ENCODE measurements around the gene INIP.
"Not testable (repeated sequence)": the region's sequence is repeated elsewhere in the genome, so short reads cannot be mapped to it uniquely, and the experiment has no call there.

INIP gene

GRCh38 chr9:112734892-112735291 lies 17.0 kb upstream of the INIP start:
- DNase-seq, result no peak

- DNase-seq, result no peak
These were observed 14.1 kb upstream of the INIP start for GRCh38 chr9:112731971-112732370.

GRCh38 chr9:112728401-112728800 lies 10.5 kb upstream of the INIP start:
- no peak for DNase-seq

DNA sequence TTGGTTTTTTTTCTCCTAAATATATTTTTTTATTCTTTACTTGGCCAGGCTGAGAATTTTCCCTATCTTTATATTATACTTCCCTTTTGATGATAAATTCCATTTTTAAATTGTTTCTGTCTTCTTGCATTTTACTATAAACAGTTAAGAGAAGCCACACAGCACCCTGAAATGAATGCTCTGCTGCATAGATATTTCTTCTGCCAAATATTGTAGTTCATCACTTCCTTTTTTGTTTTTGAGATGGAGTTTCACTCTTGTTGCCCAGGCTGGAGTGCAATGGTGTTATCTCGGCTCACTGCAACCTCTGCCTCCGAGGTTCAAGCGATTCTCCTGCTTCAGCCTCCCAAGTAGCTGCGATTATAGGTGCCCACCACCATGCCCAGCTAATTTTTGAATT lies 8.5 kb upstream of the INIP start:
- no peak for DNase-seq

DNA sequence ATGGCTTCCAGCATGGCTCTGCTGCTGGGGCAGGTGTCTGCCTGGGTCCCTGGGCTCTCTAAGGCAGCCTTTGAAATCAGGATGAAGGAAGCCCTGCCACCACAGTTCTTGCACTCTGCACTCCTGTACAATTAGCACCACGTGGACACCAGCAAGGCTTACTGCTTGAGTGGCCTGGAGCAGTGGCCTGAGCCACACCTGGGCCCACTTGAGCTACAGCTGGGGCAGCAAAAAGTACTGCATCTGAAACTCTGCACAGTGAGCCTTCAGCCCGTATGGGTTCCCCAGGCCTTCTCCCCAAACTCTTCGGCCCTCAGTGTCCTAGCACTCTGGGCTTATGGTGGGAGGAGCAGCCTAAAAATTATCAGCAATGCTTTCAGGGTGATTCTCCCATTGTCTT lies 8.0 kb upstream of the INIP start:
- DNase-seq, result no peak

DNA sequence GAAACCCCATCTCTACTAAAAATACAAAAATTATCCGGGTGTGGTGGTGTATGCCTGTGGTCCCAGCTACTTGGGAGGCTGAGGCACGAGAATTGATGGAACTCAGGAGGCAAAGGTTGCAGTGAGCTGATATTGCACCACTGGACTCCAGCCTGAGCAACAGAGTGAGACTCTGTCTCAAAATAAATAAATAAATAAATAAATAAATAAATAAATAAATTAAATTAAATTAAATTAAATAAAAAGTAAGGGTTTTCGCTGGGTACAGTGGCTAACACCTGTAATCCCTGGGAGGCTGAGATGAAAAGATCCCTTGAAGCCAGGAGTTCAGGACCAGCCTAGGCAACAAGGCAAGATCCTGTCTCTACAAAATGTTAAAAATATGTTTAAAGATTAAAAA lies 4.8 kb upstream of the INIP start:
- DNase-seq, result not testable (repeated sequence)

DNA sequence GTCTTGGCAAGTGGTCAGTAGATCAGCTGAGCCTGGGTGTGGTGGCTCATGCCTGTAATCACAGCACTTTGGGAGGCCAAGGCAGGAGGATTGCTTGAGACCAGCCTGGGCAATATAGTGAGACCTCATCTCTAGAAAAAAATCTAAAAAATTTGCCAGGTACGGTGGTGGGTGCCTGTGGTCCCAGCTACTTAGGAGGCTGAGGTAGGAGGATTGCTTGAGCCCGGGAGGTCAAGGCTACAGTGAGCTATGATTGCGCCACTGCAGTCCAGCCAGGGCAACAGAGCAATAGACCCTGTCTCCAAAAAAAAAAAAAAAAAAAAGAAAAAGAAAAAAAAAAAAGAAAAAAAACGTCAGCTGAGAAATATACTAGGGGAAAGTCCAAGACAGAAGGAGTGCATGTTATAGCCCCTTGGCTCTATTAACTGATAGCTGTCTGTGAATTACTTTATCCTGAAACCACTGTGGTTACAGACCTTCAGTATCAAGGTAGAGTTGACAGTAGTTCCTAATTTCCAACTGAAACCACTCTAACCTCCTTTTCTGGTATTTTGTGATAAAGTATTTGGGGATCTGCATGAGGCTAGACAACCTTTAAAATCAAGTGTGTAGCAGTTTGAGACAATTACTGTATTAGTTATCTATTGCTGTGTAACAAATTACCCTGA lies 2.3 kb upstream of the INIP start:
- DNase-seq, result no peak

- no peak for DNase-seq
These were observed 1.8 kb upstream of the INIP start for GRCh38 chr9:112719696-112720095.

DNA sequence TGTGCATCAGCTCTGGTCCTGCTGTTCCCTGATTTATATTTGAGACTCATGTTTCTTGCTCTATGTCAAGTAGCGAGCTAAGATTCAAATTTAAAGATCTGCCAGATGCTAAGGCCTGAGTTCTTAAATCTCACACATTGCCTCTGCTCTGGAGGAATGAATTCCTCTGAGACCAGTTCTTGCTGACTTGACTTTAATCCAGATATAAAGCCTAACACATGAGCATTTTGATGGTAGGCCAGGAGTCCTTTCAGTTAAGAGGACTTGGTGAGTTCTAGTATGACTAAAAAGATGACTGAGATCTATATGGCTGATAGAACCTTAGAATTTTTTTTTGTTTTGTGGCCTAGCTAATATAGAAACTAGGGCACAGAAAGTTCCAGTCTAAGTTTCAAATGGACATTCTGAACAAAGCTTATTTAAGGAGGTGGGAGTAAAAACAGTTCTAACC lies 1.3 kb upstream of the INIP start:
- no peak for DNase-seq

DNA sequence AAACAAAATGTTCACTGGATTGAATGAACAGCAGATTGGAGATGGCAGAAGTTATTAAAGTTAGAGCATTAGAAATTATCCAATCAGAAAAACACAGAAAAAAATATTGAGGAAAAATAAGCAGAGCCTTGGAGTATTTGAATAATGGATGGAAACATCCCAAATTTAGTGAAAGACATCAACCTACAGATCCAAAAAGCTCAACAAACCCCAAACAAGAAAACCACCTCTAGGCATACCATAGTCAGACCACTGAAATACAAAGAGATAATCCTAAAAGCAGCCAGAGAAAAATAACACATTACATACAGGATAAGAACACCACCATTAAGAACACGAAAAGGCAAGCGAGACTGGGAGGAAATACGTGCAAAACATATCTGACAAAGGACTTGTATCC lies 5.2 kb downstream of the INIP start:
- DNase-seq, result no peak

- DNase-seq, result no peak
These were observed 6.7 kb downstream of the INIP start for GRCh38 chr9:112711050-112711689.

DNA sequence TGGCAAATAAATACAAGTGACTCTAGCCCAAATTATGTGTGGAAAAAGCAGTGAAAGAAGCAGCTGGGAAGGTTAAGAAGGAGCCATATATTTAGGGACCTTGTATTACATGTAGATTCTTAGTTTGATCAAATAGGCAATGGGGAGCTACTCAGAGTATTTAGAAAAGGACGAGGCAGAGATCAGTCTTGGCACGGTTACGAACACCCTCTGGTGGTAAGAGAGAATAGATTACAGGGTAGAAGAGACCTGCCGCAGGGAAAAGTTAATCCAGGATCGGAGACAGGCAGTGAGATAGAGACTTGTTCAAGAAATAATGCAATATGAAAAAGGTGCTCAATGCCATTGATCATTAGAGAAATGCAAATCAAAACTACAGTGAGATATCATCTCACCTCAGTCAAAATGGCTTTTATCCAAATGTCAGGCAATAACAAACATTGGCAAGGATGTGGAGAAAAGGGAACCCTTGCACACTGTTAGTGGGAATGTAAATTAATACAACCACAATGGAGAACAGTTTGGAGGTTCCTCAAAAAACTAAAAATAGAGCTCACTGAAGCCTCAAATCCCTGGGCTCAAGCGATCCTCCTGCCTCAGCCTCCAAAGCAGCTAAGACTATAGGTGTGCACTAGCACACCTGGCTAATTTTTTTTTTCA lies 12.0 kb downstream of the INIP start:
- no peak for DNase-seq

DNA sequence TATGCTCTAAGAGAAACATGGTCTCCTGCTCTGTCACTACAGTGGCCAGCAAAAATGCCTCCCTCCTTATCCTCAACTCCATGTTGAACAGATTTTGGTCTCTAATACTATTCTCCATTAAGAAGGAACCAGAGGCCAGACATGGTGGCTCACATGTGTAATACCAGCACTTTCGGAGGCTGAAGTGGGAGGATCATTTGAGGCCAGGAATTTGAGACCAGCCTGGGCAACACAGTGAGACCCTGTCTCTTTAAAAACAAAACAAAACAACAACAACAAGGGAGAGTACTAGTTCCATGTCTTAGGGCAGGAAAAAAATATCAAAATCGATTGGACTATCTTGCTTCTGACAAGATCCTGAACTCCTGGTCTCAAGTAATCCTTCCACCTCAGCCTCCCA lies 14.6 kb downstream of the INIP start:
- no peak for DNase-seq

DNA sequence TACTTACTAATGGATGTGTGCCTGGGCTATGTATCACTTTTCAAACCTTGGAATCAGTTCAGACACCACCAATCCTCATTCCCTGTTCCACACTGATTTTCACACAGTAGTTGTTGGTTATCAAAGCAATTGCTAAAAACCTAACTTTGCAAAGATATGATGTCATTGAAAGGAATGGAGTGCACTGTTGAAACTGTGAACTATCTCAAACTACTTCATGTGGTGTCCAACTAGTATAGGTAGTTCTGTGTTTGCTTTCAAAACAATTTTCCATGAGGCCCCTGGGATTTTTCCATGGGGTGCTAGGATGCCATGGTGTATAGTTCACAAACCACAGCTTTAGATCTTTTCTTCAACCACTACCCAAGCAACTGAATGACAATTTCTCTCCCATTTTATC lies 17.8 kb downstream of the INIP start:
- DNase-seq, result no peak

GRCh38 chr9:112699230-112699629 lies 18.7 kb downstream of the INIP start:
- no peak for DNase-seq

DNA sequence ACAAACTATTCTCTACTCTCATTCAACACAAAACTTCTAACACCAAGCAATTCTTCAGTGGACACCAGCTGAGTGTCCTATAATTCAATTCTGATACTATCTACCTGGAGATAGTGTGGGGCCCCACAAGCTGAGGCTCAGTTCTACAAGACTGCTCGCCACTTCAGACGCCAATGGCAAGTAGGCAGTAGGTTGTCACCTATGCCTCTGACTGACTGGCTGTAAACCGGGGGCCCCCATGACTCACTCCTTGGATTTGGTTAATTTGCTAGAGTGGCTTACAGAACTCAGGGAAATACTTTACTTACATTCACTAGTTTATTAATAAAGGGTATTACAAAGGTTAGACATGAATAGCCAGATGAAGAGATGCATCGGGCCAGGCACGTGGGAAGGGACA lies 21.5 kb downstream of the INIP start:
- no peak for DNase-seq

DNA sequence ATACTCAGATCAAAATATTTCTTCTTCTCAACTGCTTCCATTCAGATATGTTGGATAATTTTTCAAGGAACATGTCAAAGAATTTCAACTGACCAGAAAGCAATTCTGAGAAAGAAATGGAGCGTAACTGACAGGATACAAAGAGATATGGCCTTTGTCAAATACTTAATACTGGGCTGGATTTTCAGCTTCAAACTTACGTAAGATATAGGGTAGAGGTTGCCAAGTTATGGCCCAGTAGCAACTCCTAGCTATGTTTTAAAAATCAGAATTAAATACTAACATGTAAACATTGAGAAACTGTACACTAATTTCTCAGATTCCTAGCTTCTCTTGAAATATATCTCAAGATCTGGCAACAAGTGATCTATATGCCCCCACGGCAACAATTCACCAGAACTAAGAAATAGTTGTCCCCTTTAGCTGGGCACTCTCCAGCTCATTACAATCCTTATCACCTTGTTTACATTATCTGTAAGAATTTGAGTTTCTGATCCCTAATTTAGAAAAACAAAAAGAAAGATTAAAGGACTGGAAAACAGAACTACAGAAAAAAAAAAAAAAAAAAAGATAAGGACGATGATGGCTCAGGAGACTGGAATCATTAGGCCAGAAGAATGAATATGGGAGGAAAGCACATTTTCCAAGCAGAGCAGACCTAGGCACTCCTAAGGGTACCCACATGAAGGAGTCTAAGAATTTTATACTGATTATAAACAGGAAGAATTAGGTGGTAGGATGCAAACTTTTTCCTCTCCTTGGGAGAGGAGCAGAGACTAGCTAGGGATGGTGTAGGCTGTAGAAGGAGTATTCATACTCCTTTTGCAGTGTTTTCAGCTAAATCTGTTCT lies 23.0 kb downstream of the INIP start:
- no peak for DNase-seq

- DNase-seq, result no peak
These were observed 28.7 kb downstream of the INIP start for GRCh38 chr9:112689161-112689740.

- DNase-seq, result no peak
These were observed 37.0 kb downstream of the INIP start for GRCh38 chr9:112680731-112681402.

GRCh38 chr9:112677040-112677439 lies 40.9 kb downstream of the INIP start:
- no peak for DNase-seq

GRCh38 chr9:112673221-112673620 lies 44.7 kb downstream of the INIP start:
- not testable (repeated sequence) for DNase-seq

- DNase-seq, result no peak
These were observed 46.8 kb downstream of the INIP start for GRCh38 chr9:112670991-112671625.

All from activated T-cell treated with anti-CD3 and anti-CD28 coated beads, Interleukin-2, amount 50 U/mL, for 1 hour (primary cell).